ENCODE measurements around the gene TAPBPL.
"Not testable (repeated sequence)": the region's sequence is repeated elsewhere in the genome, so short reads cannot be mapped to it uniquely, and the experiment has no call there.

The TAPBPL gene, protein sequence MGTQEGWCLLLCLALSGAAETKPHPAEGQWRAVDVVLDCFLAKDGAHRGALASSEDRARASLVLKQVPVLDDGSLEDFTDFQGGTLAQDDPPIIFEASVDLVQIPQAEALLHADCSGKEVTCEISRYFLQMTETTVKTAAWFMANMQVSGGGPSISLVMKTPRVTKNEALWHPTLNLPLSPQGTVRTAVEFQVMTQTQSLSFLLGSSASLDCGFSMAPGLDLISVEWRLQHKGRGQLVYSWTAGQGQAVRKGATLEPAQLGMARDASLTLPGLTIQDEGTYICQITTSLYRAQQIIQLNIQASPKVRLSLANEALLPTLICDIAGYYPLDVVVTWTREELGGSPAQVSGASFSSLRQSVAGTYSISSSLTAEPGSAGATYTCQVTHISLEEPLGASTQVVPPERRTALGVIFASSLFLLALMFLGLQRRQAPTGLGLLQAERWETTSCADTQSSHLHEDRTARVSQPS

DNA sequence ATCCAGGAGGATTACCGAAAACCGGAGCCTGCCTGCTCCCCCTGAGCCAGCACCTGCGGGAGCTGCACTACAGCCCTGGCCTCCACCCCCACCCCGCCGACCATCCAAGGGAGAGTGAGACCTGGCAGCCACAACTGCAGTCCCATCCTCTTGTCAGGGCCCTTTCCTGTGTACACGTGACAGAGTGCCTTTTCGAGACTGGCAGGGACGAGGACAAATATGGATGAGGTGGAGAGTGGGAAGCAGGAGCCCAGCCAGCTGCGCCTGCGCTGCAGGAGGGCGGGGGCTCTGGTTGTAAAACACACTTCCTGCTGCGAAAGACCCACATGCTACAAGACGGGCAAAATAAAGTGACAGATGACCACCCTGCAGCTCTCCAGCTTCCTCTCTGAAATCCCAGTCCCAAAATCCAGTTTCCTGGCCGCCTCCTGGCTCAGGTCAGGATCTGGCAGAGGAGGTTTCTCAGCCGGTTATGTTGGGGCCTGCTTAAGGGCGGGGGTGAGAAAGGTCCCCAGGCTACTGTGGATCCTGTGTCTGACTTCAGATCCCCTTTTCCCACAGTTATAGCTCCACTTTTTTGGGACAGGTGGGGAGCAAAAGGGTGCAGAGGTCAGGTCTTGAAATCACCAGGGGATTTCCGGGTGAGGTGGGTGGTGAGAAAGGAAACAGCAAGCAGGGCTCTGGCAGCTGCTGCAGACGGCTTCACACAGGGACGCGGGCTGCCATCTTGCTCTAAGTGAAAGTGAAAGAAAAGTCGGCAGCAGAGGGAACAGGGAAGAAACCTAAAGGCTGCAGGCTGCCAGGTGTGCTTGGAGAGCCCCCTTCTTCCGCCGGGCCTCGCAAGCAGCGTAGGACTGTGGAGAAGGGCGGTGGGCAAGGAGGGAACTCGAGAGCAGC, at the start of gene TAPBPL:
Gene TAPBPL, plus strand, starts transcription at position 695 of the 897 bp plus-strand sequence. CDS start 207 bp downstream, outside the sequence.
- DNase-seq, result peak; percentile 84

DNA sequence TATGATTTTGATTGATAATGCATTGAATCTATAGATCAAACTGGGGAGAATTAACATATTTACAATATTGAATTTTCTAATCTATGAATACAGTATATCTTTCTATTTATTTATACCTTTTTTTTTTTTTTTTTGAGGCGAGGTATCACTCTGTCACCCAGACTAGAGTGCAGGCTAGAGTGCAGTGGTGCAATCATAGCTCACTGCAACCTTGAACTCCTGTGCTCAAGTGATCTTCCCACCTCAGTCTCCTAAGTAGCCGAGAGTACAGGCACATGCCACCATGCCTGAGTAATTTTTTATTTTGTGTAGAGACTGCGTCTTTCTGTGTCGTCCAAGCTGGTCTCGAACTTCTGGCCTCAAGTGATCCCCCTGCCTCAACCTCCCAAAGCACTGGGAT, 47.5 kb upstream of the TAPBPL start:
- no peak for DNase-seq

DNA sequence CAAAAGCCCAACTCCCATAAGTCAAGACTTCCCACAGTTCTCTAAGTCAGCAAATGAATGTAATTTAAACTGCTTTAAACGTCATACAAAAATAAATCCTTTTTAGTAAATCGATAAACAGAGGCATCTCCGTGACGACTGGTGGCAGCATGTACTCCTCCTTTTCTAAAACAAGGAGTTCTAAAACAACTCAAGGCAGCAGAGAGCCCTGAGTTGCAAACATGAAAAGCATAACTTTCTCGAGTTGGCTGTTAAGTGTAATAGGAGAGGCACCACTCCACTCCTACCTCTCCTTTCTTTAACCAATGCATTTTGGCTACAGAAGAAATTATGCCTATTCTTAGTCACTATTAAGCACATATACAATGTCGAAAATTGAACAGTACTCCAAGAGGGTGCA, 45.9 kb upstream of the TAPBPL start:
- DNase-seq, result no peak

DNA sequence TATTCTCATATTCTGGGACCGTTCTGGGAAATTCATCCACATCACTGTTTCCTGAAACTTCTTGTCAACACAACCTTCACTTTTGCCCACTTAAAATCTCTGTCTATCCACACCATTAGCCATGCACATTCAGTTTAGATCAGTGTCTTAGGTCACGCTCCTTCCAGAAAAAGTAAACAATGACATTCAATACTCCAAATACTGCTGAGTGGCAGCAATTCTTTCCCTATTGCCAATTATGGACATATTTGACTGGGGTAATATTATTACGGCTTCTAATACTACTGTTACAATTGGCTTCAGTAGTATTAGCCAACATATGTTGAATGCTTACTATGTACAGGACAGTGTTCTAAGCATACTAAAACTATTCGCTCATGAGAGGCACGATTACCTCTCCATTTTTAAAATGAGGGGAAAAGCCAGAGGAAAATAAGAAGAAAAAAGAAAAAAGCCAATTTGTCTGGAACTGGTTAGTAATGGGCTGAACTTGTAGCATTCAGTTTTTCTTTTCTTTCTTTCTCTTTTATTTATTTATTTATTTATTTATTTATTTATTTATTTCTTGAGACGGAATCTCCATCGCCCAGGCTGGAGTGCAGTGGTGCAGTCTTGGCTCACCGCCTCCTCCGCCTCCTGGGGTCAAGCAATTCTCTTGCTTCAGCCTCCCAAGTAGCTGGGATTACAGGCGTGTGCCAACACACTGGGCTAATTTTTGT, 44.4 kb upstream of the TAPBPL start:
- DNase-seq, result no peak

DNA sequence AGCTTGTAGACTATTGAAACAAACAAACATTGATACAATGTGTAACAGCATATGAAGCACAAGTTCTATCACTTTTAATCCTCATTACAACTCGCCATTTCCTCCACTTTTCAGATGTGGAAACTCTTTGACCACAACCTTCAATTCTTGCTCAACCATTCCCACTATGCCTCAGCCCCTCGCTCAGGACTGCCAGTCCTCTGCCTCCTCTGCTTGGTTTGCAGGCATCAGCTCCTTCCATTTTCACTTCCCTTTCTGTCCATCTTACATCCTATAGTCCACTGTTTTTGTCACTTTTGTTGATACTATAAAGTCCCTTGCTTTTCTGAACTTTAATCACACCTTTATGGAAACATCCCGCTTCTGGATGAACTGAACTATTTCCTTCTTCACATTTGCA, 35.2 kb upstream of the TAPBPL start:
- no peak for DNase-seq

DNA sequence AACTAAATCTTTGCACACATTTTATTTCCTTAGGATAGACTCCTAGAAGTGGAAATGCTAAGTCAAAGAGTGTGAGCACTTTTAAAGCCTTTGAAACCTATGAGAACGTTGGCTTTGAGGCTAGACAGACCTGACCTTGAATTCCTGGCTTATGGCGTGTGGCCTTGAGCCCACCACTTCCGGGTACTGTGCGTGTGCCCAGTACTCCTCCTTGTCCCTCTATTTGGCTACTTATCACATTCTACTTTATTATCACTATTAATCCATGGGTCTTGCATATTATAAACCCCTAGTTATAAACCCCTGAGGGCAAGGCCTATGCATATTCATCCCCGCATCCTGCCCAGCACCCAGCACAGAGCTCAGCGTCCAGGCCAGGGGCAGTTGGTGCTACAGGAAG, 33.0 kb upstream of the TAPBPL start:
- DNase-seq, result no peak

DNA sequence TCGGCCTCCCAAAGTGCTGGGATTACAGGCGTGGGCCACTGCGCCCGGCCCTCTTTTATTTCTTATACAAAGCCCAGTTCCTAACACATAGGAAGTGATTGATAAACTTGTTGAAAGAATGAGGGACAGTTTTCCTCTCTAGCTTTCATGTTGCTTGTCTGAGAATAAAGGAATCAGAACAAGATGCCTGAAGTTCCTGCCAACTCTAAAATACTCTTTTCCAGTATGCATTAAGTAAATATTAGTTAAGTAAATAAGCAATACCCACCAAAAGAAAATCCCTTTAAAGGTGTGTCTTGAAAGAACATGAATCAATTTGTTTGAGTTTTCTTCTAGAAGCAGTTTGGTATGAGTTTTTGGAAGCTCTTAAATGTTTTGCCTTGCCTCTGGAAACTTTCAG, 31.5 kb upstream of the TAPBPL start:
- DNase-seq, result no peak

DNA sequence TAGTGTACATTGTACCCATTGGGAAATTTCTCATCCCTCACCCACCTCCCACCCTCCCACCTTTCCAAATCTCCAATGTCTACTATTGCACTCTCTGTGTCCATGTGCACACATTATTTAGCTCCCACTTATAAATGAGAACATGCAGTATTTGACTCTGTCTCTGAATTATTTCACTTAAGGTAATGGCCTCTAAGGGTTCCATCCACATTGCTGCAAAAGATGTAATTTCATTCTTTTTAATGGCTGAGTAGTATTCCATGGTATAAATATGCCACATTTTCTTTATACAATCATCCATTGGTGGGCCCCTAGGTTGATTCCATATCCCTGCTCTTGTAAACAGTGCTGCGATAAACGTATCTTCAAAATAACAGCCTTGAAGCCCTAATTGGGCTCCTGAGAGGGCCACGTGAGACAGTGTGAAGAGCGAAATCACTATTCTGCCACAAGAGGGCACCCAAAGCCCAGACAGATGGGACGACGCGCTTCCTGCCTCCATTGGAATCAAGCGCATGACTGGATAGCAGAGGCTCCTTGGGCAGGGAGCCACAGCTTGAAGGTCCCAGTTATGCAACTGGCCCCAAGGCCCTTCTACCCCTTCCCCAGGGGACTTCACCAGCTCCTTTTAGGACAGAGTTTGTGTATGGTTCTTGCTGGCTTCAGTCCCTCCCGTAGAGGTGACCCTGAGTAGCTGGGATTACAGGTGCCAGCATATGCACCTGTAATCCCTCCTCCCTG, 28.4 kb upstream of the TAPBPL start:
- DNase-seq, result peak; percentile 83

DNA sequence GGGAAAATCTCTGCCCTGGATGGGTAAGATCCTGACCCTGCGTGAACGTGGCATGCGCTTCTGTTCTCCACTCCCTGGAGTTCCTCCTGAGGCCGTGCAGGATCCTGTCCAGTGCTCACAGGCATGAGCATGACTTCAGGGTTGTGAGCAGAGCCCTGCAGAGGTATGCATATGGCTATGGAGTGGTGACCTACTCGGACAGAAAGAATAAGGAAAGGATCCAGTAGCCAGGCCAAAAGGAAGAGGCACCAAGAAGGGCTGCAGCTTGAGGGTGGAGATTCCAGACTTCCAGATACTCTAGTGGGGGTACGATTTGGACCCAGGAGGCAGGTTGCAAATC, 27.9 kb upstream of the TAPBPL start:
- no peak for DNase-seq

DNA sequence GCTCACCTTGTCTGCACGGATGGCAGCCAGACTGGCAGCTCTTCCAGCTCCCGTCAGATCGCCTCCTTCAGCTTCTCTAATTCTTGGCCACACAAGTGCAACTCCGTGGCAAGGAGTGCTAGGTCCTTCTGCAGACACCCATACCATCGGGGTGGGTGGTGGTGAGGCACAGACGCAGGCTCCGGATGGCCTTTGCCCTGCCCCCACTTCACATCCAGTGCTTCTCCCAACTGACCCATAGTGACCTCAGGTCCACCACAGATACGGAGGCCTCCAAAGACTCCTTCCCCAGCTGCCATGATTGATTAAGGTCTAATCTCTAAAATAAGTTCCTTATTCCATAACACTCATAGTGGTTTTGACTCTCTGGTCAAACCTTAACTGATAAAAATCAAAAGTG, 27.0 kb upstream of the TAPBPL start:
- DNase-seq, result no peak

DNA sequence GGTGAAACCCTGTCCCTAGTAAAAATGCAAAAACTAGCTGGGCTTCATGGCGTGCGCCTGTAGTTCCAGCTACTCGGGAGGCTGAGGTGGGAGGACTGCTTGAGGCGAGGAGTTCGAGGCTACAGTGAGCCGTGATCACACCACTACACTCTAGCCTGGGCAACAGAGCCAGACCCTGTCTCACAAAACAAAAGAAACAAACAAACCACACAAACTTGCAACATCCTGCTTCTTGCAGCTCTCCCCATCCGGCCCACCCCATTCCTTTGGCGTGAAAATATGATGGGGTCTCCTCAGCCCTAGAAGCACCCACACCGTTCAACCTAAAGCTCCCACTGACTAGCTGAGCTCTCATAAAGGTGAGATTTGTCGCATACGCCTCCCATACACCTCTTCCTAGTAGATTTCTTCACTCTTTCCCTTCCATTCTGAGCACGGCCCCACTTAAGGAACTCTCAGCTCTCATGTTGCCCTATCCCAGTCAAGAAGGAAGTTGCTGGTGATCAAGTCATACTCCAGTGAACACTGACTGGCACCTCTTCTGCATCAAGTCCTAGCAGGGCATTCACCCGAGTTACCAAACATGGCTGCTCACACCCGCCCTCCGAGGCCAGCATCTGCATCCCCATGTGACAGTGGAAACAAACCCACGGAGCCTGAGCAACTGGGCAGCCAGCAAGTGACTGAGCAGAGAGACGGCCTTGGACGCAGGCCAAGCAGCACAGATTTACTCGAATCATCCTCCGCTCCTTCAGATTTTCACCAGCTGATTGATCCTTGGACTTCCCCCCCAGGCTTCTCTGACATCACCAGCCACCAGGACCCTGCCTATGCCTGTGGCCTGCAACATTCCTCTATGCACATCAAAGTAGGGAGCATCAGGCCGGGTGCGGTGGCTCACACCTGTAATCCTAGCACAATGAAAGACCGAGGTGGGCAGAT, 26.0 kb upstream of the TAPBPL start:
- DNase-seq, result peak; percentile 55

DNA sequence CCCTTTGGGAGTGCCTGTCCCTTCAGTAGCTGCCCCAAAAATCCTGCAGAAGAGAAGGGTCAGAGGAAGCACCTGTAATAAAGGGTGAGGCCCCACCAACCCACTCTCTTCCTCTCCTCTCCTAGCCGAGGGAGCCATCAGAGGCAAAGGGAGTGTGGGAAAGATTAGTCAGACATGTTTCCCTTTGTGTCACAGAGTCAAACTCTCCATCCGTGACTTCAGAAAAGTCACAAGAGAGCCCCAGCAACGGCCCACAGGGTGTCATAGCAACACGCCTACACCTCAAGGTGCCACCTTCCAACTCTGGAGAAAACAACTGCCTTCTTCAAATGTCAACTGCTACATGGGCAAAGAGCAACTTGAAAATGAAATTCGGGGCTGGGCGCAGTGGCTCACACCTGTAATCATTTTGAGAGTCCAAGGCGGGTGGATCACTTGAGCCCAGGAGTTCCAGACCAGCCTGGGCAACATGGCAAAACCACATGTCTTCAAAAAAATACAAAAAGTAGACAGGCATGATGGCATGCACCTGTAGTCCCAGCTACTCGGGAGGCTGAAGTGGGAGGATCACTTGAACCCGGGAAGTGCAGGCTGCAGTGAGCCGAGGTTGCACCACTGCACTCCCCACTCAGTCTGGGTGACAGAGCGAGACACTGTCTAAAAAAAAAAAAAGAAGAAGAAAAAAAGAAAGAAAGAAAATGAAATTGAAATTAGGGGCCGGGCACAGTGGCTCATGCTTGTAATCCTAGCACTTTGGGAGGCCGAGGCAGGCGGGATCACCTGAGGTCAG, 24.8 kb upstream of the TAPBPL start:
- peak; percentile 96 for DNase-seq

DNA sequence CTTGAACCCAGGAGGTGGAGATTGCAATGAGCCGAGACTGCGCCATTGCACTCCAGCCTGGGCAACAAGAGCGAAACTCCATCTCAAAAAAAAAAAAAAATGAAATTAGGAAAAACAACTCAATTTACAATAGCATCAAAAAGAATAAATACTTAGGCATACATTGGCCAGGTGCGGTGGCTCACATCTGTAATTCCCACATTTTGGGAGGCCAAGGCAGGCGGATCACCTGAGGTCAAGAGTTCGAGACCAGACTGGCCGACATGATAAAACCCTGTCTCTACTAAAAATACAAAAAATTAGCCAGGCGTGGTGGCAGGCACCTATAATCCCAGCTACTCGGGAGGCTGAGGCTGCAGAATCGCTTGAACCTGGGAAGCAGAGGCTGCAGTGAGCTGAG, 24.0 kb upstream of the TAPBPL start:
- DNase-seq, result not testable (repeated sequence)

DNA sequence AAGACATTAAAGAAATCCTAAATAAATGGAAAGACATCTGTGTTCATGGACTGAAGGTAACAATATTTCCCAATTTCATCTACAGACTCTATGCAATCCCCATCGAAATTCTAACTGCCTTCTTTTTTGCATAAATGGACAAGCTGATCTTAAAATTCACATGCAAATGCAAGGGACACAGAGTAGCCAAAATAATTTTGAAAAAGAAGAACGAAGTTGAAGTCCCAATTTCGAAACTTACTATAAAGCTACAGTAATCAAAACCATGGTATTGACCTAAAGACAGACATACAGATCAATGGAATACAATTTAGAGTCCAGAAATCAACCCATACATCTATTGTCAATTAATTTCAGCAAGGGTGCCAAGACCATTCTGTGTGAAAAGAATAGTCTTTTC, 23.5 kb upstream of the TAPBPL start:
- no peak for DNase-seq

DNA sequence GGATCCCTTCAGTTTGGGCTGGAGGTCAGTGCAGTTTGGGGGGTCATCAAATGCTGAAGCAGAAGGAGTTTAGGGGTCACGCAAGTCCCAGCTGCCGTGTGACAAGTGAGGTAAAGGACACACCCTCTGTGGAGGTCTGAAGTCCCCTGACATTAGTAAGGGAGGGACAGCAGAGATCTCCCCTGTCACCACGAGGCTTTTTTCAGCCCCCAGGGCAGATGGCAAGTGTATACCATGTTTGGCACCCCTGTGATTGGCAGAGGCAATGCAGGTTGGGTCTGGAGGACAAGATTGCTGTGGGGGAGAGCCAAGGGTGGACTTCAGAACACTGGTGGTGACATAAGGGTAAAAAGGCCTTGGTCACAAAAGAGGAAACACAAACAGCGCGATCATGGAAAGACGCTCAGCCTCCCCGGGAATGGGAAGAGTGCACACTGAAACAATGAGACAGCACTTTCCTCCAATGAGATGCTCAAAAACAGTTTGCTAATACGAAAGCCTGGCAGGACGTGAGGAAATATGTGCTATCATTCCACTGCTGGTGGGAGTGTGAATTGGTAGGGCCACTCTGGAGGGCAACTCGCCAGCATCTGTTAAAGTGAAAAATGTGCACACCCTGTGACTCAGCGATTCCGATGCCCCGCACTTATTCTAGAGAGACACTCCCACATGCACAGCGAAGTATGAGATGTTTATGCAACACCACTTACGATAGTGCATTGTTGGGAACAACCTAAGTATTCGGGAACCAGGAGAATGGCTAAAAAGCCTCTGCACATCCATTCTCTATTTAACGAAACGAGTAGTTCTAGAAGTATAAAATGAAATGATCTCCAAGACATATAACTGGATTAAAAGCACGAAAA, 21.5 kb upstream of the TAPBPL start:
- DNase-seq, result peak; percentile 84

DNA sequence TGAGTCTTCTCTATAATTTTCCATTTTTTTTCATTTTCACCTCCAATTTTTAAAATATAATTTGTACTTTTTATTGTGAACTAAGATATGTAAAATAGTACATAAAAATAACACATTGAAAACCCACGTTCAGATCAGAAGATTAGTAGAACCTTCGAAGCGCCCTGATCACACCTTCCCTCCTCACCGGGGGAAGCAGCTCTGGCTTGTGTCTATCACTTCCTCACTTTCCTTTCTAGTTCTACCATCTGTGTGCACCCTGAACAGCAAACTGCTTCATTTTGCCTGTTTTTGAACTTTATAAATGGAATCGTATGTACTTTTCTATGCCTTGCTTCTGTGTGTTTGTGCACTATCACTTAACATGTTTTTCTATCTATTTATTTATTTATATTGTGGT, 18.9 kb upstream of the TAPBPL start:
- no peak for DNase-seq

DNA sequence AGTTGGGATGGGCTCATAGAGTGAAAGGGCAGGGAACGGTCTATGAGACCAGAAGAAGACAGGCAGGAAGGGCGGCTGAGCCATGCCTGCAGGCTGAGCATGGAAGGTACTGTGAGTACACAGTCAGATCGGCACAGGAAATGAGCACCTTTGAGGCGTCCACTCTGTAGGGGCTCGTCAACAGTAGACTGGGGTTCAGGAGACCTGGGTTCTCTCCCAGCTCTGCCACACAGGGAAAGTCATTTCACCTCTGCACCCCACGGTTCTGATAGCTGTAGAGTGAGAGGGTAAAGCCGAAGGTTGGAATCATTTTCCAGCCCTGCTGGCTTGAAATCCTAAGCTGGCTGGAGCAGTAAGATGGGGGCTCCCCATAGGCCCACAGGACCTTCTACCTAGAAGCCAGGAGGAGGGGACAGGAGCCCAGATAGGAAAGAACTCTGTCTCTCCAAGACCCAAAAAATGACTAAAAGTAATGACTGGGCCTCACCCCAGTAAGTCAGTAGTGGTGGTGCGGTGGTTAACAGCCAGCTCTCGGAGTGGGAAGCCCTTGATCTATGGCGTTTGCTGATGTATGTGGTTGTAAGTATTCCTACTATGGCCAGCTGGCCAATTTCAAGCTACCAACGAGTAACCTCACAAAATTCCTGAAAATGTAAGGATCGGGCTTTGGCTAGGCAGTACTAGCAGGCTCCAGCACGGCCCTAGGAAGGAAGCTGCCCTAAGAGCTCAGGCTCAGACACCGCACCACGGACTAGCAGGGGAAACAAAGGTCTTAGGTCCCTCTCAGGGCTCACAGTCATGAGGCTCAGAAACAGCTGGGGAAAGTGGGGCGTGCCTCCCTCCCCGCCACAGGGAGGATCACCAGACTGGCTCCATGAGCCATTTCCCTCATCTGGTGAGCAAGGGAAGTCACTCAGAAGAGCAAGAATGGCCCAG, 17.4 kb upstream of the TAPBPL start:
- DNase-seq, result peak; percentile 63

DNA sequence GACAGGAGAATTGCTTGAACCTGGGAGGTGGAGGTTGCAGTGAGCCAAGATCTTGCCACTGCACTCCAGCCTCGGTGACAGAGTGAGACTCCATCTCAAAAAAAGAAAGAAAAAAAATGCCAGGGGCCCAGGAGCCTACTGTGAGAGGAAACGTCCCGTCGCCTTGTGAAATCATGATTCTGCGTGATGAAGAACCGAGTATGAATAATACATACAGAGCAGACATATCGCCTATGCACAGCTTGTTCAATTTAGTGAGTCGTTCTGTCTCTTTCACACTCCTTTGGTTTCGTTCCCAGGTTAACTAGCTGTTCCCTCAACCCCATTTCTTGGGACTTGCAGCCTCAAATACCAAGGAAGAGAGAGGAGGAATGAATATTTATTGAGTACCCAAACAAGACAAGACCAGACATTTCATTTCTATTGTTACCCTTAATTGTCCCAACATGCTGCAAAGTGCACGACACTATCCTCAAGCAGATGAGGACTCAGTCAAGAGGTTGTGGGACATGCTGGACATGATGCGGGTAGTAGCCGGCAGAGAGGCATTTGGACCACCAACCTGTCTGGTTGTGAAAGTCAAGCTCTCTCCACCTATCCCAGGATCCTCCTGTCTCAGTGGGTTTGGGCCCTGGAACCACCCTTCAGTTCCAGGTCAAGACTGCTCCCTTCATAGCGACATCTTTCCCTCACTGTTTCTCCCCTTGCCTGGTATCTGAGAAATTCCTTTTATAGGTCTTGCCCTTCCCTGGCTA, 15.7 kb upstream of the TAPBPL start:
- DNase-seq, result no peak
